Kidney (tissue), 14 donors: Measurements from ENCODE around the gene LACTB. TPM values are rescaled to one million over a fixed set of nuclear protein-coding genes. Genes with fewer than 3 reads are reported as not detected.

ENCODE experiments used
- DNase-seq, 5 donors: peaks; one replicate each; pipeline ENCODE4 v3.0.0-alpha.2; 2013 to 2020
- FAIRE-seq: peaks from 2 replicates; lab custom pipeline; 2012; peaks lifted over from hg19 to GRCh38; lab: Jason Lieb, UNC
- H3K27ac ChIP-seq, 2 donors: one replicate each; pipeline ENCODE4 v1.7.0; 2013; ENCODE audit warnings: low read depth in 2 of 2, low read length in 2 of 2, inconsistent platforms in 1 of 2
- H3K27me3 ChIP-seq: one replicate; pipeline ENCODE4 v1.7.1; 2013; ENCODE audit warnings: low read length, inconsistent platforms; ENCODE audit not compliant: control insufficient read depth, insufficient read depth
- H3K36me3 ChIP-seq, 3 donors: one replicate each; pipeline versions ENCODE4 v1.7.0 to v1.7.1; 2013; ENCODE audit warnings: low read length in 3 of 3, control low read depth in 1 of 3, inconsistent platforms in 1 of 3; ENCODE audit not compliant: insufficient read depth in 3 of 3, control insufficient read depth in 2 of 3
- H3K4me1 ChIP-seq, 3 donors: one replicate each; pipeline versions ENCODE4 v1.7.0 to v1.7.1; 2013; ENCODE audit warnings: low read length in 3 of 3, inconsistent platforms in 1 of 3, low read depth in 1 of 3; ENCODE audit not compliant: control insufficient read depth in 2 of 3, insufficient read depth in 2 of 3
- H3K4me3 ChIP-seq, 3 donors: one replicate each; pipeline versions ENCODE4 v1.7.0 to v1.8.1; 2013; ENCODE audit warnings: low read length in 3 of 3, control low read depth in 1 of 3, inconsistent platforms in 1 of 3
- H3K9ac ChIP-seq, 3 donors: one replicate each; pipeline versions ENCODE4 v1.7.0 to v1.7.1; 2013; ENCODE audit warnings: low read length in 3 of 3, control low read depth in 1 of 3, inconsistent platforms in 1 of 3
- H3K9me3 ChIP-seq, 3 donors: one replicate each; pipeline versions ENCODE4 v1.7.0 to v1.7.1; 2013; ENCODE audit warnings: low read length in 3 of 3, control low read depth in 1 of 3, inconsistent platforms in 1 of 3; ENCODE audit not compliant: control insufficient read depth in 2 of 3, insufficient read depth in 1 of 3
- intact Hi-C: fragments of 100-400 bp; cut with DNase I; formaldehyde crosslinking; loops from one replicate; pipeline ENCODE4 v1.11.1; 2022
- polyA plus RNA-seq: library from polyadenylated mRNA; stranded (reverse); fragments of 350-450 nt; fragmentation: Illumina TruSeq; extraction: RNeasy Lipid Tissue Mini Kit (QIAGEN cat#74804); gene quantifications from one replicate; pipeline ENCODE4 v1.2.3, GENCODE V29; 2014; ENCODE audit warnings: low read depth, low replicate concordance; ENCODE audit not compliant: insufficient read depth
- total RNA-seq: library from RNA; stranded (reverse); fragmentation: NEBNext Ultra II Directional; extraction: Animal tissue kit (Norgen Biotek cat#: 25700); gene quantifications from one replicate; pipeline ENCODE4 v1.2.1, GENCODE V29; 2021
- TF ChIP-seq, protein P1 (sequence below): IDR thresholded peaks from 3 replicates; pipeline ENCODE4 v1.5.1; 2012; ENCODE audit warnings: mild to moderate bottlenecking, moderate library complexity, borderline replicate concordance; ENCODE audit not compliant: insufficient read depth; ENCODE audit errors: extremely low read depth
- donor health status: control.
- donor health status: control.
- donor health status: control.
- donor health status: control.
- donor health status: control.
- donor health status: DM: yes; HTN: yes; CAD: no.
- donor health status: Normal renal cell carcinoma (clear cell type).

Gene LACTB
- total and polyA plus RNA-seq, 2 donors from 2014 or later: 16.8 to 17.6 TPM

- H3K4me3 ChIP-seq: no peak overlapping the region
- no peak for FAIRE-seq
- intact Hi-C loops: no loop called here
Observed at GRCh38 chr15:63165166-63165859, 43.7 kb downstream of the LACTB start.

GRCh38 chr15:63166219-63166618 lies 44.6 kb downstream of the LACTB start:
- Histone ChIP-seq H3K27ac (no peak overlapping the region), H3K4me1 (no peaks in the 10 kb centered on the region), H3K9me3 (no peaks in the 10 kb centered on the region), H3K27me3 (no peaks in the 10 kb centered on the region), H3K4me3 (no peak overlapping the region), H3K9ac (no peak overlapping the region), H3K36me3 (no peaks in the 10 kb centered on the region)
- TF ChIP-seq, protein P1, sequence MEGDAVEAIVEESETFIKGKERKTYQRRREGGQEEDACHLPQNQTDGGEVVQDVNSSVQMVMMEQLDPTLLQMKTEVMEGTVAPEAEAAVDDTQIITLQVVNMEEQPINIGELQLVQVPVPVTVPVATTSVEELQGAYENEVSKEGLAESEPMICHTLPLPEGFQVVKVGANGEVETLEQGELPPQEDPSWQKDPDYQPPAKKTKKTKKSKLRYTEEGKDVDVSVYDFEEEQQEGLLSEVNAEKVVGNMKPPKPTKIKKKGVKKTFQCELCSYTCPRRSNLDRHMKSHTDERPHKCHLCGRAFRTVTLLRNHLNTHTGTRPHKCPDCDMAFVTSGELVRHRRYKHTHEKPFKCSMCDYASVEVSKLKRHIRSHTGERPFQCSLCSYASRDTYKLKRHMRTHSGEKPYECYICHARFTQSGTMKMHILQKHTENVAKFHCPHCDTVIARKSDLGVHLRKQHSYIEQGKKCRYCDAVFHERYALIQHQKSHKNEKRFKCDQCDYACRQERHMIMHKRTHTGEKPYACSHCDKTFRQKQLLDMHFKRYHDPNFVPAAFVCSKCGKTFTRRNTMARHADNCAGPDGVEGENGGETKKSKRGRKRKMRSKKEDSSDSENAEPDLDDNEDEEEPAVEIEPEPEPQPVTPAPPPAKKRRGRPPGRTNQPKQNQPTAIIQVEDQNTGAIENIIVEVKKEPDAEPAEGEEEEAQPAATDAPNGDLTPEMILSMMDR: peak; percentile 8
- intact Hi-C loops: no loop called here
- DNase-seq: no peak
- FAIRE-seq: no peak

More at GRCh38 chr15:63165166-63165859, 43.7 kb downstream of the LACTB start:
- Histone ChIP-seq H3K4me1 (no peaks in the 10 kb centered on the region), H3K36me3 (no peaks in the 10 kb centered on the region), H3K9ac (no peak overlapping the region), H3K27ac (no peak overlapping the region), H3K9me3 (no peaks in the 10 kb centered on the region), H3K27me3 (no peaks in the 10 kb centered on the region)
- TF ChIP-seq, protein P1: no peak
- DNase-seq: no peak

GRCh38 chr15:63169788-63170187 lies 48.1 kb downstream of the LACTB start:
- Histone ChIP-seq H3K27ac (no peak overlapping the region), H3K36me3 (no peaks in the 10 kb centered on the region), H3K9ac (no peak overlapping the region), H3K9me3 (no peaks in the 10 kb centered on the region), H3K4me3 (no peak overlapping the region), H3K4me1 (no peaks in the 10 kb centered on the region), H3K27me3 (no peaks in the 10 kb centered on the region)
- intact Hi-C loops: no loop called here
- DNase-seq: no peak
- TF ChIP-seq, protein P1: no peak
- FAIRE-seq: no peak
